ENCODE results near the gene TOM1L2.
"Not testable (repeated sequence)": the region's sequence is repeated elsewhere in the genome, so short reads cannot be mapped to it uniquely, and the experiment has no call there.

The TOM1L2 gene

DNA sequence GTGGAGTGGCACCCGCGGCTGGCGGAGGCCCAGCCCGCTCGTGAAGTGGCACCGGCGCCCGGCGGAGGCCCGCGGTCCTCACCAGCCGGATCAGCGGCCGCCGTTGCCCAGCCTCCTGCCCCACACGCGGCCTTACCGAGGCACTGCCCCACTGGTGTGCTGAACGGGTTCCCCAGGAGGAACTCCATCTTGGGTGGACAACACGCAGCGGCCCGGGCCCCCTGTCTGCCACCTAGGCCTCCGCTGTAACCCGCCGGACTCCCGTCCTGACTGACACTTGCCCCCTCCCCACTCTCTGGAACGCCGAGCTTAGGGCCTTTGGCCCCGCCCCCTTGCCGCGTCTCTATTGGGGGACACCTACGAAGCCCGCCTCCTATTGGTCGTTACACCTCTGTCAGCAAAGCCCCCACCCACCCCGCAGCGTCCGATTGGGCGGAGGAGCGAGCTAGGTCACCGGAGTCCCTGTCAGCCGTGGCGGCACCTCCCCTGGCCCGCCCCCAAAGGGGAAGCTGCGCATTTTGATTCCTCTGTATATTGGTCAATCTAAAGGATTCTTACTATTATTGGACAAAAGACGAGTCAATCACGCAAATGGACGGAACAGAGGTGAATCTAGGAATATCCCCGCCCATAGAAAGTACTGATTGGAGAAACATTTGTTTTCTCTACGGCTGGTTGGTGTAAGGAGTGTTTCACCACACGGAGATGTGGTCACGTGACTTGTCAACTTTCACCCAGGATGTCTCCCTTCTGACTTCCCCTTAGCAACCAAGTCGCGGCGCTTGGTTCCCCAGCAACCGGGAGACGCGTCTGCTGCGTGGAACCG, at the start of gene TOM1L2, which contains the start of gene DRC3:
Gene TOM1L2, minus strand, starts transcription at position 275 of the 826 bp plus-strand sequence. Its CDS starts 87 bp downstream, at position 188.
Gene DRC3, plus strand, starts transcription at position 737 of the 826 bp plus-strand sequence. CDS start 4,737 bp downstream, outside the sequence.
- DNase-seq = peak; percentile 100

DNA sequence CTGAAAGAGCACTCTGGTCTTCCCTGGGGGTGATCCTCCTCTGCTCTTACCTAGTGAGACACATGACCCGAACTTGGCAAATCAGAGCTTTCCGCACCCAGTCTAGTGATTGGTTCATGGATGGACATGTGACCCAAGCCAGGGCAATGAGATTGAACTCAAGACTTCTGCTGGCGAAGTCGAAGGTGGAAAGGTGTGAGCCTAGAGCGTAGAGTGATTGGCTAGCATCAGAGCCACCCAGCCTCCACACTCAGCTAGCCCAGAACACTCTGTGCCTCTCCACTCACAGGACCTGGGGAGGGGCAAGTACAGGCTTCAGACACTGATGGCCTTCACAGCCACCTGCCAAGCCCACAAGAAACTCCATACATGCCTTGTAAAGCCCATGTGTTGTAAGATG, 49.2 kb upstream of the TOM1L2 start:
- DNase-seq = no peak

DNA sequence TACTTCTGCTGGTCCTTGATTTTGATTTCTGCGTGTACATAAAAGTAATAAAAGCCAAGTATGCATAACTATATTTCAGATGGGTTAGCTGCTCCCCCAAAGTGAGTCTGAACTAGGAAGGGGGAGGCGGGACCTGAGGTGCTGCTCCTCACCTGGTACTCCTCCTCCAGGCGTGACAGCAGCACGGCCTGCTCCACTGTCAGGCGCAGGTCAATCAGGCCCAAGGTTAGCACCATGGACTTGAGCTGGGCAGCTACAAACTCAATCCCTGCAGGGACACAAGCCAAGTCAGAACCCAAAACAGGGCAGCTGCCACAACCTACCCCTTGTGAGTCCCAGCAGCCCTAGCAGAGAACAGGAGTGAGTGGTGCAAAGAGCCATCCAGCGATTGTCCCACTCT, 48.8 kb upstream of the TOM1L2 start:
- no peak for DNase-seq

DNA sequence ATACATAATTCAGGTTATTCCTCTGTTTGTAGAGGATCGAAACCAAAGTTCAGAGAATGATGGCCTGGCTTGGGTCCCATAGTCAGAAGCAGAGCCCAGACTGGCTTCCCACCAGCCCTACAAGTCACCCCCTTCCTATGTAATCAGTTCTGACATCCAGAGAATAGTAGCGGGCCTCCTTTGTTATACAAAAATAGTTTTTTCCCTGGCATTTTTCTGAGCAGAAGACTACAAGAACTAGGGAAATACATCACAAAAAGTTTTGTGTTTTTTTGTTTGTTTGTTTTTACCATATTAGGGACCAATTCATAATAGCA, 47.6 kb upstream of the TOM1L2 start:
- DNase-seq = no peak

DNA sequence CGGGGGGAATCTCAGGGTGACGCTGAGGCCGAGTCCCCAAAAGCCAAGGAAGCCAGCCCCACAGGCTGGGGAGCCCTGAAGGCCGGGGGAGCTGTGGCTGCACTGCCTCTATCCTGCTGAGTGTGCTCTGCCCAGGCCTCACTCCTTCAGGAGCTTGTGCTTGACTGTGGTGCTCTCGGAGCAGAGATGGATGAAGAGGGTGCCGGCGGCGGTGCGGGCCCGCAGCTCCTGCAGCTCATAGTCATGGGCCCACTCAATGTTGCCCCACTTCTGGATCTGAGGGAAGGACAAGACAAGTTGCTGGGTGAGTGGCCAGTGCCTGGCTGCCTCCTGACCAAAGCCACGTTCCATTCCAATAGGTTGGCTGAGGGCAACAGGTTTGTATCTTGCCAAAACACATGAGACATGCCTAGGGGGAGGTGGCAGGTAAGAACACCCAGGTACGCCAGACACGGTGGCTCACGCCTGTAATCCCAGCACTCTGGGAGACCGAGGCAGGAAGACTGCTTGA, 46.3 kb upstream of the TOM1L2 start:
- no peak for DNase-seq

DNA sequence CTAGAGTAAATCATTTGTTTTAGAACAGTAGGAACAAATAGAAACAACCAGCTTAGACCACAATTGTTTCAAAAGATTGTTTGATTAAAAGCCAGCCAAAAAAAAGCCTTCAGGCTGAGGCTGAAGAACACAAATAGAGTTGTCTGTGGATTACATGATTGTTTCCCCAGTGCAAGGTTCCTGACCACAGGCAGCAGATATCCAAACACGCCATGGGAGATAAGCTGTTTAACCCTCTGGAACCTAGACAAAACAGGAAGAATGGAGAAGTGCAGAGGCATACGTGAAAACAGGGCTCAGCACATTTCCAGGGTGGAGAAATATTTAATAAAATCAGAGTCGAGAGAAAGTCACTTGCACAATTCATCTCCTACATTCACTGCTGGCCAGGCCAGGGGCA, 45.8 kb upstream of the TOM1L2 start:
- no peak for DNase-seq

DNA sequence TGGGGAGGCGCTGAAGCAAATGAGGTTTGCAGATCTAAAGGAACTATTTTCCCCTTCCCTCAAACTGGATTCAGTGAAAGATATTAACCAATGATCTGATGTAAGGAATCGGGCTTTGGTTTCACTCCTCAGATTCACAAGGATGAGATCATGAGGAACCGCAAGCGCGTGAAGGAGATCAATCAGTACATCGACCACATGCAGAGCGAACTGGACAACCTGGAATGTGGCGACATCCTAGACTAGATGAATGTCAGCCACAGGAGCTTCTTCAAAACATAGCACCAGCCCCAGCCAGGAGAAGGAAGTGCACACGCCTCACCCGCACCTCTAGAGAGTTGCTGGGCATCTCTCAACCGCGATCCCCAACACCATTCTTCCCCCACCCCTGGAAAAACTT, 44.2 kb upstream of the TOM1L2 start:
- DNase-seq = no peak

DNA sequence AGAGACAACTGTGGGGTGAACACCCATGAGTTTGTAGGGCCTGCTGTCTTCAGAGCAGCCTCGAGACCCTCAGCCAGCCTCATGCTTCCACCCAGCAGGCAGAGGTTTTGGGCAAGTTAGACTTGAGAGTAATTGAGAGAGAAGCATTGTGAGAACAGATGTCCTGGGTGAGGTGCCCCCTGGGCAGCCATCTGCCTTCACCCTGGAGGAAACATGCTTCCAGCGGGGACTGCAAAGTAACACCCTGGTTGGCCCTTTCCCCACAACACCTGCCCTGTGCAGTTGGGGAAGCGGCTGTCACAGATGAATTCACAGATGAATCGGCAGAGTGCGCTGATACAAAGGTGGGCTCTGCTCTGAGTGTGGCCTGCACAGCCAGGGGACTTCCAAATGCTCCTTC, 43.4 kb upstream of the TOM1L2 start:
- no peak for DNase-seq

DNA sequence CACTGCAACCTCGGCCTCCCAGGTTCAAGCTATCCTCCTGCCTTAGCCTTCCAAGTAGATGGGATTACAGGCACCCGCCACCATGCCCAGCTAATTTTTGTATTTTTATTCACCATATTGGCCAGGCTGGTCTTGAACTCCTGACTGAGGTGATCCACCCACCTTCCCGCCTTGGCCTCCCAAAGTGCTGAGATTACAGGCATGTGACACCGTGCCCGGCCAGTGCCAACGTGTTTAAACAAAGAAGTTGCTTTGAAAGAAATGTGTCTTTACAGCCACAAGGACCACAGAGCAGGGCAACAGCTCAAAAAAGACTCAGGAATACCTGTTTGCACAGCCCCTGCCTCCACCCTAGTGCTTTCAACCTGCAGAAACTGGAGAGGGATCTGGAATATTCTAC, 41.8 kb upstream of the TOM1L2 start:
- DNase-seq = no peak

DNA sequence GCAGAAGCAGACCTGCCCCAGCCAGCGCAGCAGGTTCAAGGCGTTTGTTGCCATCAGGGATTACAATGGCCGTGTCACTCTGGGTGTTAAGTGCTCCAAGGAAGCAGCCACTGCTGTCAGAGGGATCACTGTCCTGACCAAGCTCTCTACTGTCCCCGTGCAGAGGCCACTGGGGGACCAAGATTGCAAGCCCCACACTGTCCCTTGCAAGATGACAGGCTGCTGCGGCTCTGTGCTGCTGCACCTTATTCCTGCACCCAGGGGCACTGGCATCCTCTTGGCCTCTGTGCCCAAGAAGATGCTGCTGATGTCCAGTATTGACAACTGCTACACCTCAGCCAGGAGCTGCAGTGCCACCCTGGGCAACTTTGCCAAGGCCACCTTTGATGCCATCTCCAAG, 39.1 kb upstream of the TOM1L2 start:
- no peak for DNase-seq

DNA sequence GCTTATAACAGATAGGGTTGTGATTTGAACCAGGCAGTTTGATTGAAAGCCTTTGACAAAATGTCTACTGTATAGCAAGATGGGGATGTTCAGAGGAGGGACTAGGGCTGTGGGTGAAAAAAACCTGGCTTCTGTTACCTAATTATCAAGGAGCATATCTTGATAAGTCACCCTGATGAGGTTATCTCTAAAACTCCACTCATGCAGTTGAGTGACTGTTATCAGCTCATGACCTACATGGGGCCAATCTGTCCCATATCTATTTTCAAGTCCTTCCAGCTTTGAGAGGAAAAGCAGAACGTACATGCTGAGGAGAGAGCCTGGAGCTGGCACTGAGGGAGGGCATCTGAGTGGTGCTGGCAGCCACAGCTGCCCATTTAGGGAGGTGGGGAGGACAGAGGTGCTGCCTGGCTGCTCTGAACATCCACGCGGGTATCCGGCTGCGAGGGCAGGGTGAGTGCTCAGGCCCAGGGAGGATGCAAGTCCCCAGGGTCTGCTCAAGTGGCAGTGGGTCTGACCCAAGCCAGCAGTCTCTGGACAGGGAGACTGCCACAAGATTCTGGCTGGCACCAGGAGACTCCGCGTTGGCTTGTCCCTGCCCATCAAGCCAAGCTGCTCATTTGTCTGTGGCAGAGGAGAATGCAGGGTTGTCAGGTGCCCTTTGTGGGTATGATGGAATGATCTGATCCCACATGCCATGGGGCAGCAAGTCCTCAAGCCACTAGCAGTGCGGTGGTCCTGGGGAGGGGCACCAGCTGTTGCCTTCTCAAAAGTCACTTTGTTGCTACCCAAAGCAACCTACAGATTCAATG, 37.6 kb upstream of the TOM1L2 start:
- no peak for DNase-seq

DNA sequence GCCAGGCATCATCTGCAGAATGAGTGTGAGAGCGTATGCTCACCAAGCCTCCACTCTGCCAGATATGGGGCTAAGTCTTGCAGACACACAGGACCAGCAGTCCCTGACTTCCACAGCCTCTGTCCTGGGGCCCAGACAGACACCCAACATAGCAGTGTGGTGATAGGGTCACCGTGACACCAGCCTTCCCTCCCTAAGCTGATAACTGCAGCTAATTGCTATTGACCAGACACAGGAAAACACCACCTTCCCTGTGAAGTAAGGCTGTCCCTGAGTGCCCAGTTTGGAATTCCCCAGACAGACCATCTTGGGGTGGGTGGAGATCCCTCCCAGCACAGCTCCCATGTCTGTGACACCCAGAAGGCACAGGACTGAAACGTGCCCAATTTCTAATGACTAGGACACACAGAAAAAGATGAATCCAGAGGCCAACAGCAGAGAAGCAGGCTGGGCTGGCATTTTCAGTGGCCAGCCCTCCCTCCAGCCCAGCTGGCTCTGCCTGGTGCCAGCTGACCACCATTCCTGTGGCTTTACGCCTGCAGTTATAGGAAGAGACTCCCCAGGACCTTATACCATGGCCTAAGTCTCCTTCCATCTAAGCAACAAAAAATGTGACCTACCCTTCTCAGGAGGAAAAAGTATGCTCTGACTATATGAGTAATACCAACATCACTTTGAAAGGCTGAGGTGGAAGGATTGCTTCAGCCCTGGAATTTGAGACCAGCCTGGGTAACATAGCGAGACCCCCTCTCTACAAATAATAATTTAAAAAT, 36.5 kb upstream of the TOM1L2 start:
- no peak for DNase-seq

DNA sequence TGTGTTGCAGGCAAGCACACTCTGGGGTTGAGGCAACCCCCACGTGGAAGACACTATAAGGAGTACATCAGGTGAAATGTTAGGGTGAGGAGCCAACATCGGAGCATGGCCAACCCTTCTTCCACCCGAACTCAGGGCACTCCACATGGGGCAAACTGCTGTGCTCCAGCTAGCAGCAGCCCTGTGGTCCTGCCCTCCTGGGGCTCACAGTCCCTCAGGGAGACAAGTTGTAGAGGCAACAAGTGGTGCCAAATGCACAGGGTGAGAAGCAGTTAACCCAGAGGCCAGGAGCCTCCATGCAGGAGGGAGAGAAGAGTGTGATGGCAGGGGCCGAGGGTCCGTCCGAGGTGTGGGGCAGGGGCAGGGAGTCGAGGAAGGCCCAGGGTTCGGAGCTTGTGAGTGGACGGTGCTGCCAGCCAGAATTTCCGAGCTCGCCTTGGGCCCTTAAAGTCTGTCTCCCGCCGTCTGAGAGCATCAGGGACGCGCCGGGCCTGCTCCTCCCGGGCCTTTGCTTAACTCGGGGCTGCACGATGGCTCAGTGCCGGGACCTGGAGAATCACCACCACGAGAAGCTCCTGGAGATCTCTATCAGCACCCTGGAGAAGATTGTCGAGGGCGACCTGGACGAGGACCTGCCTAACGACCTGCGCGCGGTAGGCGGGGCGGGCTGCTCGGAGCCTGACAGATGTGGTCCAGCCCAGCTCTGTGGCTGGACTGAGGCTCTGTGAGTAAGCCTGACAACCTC, 34.5 kb upstream of the TOM1L2 start:
- no peak for DNase-seq

DNA sequence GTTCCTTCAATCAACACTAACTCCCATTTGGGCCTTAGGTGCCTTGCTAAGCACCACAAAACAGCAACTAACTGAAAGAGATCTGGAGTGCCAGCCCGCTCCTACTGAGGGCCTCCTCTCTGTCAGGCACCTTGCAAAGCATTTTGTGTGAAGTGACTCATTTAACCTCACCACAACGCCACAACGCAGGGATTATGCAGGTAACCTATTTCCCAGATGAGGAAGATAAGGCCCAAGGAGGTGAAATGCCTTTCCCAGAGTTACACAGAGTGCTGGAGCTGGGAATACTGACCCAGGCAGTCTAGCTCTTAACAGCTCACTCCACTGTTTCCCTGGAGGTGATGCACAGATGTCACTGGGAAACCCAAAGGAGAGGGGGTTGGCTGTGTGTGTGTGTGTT, 33.3 kb upstream of the TOM1L2 start:
- no peak for DNase-seq

DNA sequence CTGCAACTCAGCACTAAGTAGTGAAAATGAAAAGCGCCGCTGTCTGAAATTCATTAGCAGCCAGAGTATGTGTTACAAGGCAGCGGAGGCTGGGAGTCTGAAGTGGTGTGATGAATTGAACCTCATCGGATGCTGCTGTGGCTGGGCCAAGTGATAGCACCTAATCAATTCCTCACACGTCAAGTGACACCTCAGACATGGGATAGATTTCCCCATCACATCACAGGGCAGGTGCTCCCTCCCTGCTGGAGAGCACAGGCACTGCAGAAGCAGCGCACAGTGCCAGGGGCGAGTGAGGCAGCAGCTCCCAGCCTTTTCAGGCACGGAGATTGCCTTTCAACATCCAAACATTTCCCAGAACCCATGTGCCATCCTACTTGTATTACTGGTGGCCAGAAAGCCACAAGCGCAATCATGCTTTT, 32.7 kb upstream of the TOM1L2 start:
- DNase-seq = no peak

DNA sequence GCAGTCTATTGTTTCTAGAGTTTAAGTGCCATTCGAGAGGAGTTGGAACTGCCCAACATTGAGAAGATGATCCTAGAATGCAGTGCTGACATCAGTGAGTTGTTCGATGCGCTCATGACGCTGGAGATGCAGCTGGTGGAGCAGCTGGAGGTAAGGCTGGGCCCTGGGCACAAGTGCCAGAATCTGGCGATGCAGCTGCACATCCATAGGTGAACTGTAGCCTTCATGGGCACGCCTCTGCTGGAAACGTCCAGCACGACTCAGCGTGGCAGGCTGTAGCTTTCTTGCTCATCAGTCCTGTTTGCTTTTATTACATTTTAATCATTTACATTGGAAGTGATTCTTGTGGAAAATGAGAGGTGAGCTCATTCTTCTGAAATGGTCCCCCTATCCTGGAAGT, 32.1 kb upstream of the TOM1L2 start:
- DNase-seq = peak; percentile 87

DNA sequence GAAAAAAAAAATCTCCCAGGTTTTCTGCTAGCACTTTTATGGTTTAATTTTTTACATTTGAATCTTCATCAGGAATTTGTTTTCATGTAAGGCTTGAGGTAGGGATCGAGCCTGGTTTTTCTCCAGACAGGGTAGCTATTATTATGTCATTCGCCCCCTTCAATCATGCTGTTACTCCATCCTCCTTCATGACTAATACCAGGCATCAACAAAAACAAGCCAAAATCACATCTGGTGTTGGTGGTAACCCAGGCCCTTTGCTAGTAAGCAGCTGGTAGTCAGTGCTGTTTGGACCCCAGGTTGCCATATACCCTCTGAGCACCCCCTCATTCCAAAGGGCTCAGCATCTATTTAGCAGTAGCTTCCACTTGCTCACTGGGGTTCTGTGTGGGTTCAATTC, 30.0 kb upstream of the TOM1L2 start:
- no peak for DNase-seq

DNA sequence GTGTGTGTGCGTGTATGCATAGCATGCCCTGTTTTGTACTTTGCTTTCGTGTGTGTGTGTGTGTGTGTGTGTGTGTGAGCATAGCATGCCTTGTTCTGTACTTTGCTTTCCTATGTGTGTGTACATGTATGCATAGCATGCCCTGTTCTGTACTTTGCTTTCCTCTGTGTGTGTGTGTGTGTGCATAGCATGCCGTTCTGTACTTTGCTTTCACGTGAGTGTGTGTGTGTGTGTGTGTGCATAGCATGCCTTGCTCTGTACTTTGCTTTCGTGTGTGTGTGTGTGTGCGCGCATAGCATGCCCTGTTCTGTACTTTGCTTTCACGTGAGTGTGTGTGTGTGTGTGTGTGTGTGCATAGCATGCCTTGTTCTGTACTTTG, 27.8 kb upstream of the TOM1L2 start:
- no peak for DNase-seq

DNA sequence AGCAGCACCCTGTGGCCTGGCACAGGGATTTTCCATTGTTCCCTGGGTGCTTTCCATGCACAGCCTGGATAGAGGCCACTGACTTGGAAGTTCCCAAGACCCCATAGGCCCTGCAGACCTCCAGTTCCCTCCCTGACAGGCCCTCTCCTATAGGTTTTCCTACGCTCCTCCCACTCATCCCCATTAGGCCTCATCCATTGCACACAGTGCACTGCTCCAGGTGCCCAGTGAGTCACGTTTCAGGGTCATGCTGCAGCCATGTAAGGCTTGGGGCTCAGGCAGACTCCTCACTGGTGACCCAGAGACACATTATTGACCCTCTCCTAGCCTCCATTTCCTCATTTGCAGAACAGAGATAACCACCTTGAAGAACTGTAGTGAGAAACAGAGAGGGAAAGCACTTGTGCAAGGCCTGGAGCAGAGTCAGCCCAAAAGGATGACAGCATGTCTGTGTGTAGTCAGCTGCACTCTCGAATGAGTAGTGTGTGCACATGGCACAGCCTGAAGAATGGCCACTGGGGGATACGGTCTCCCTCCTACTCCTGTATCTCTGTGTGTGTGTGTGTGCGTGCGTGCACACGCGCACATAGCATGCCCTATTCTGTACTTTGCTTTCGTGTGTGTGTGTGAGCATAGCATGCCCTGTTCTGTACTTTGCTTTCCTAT, 27.3 kb upstream of the TOM1L2 start:
- DNase-seq = no peak

DNA sequence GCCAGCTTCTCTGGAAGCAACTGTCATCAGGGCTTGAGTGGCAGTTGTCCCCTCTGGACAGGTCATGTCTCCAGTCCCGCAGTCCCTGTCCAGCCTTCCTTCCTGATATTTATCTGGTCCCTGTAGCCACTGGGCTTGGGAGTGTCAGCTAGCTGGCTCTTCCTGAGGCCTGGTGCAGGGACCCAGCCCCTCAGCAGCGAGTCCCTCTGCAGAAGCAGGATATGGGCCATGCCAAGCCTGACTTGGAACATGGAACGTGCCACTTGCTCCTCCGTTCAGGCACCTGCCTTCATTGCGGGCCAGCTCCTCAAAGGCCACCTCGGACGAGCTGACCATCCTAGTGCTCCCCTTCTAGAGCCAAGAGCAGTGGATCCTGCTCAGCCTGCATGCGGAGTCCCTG, 26.7 kb upstream of the TOM1L2 start:
- DNase-seq = no peak

DNA sequence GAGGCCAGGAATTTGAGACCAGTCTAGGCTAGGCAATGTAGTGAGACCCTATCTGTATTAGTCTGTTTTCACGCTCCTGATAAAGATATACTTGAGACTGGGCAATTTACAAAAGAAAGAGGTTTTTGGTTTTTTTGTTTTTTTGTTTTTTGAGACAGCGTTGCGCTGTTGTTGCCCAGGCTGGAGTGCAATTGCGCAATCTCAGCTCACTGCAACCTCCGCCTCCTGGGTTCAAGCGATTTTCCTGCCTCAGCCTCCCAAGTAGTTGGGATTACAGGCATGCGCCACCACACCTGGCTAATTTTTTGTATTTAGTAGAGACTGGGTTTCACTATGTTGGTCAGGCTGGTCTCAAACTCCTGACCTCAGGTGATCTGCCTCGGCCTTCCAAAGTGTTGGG, 23.7 kb upstream of the TOM1L2 start:
- DNase-seq = not testable (repeated sequence)

Measured in NCI-H1105 (cell line).